Endodermal cell (in vitro differentiated cells): ENCODE data around the gene PTGR1. TPM values are rescaled to one million over a fixed set of nuclear protein-coding genes. Genes with fewer than 3 reads are reported as not detected.

ENCODE experiments used
- DNase-seq: peaks from one replicate; pipeline ENCODE4 v3.0.0-alpha.2; 2017
- H3K27ac ChIP-seq: 2 replicates; pipeline ENCODE4 v1.5.1; 2013; ENCODE audit warnings: mild to moderate bottlenecking, low read depth, low read length, moderate library complexity
- H3K27me3 ChIP-seq: 2 replicates; pipeline ENCODE4 v1.6.1; 2013; ENCODE audit warnings: mild to moderate bottlenecking, low read length, moderate library complexity; ENCODE audit not compliant: insufficient read depth, control insufficient read depth, poor library complexity, severe bottlenecking
- H3K36me3 ChIP-seq: 2 replicates; pipeline ENCODE4 v1.7.0; 2013; ENCODE audit warnings: mild to moderate bottlenecking, low read length, moderate library complexity; ENCODE audit not compliant: control insufficient read depth, insufficient read depth
- H3K4me1 ChIP-seq: one replicate; pipeline ENCODE4 v1.7.0; 2013; ENCODE audit warnings: low read length; ENCODE audit not compliant: control insufficient read depth, insufficient read depth
- H3K4me3 ChIP-seq: 2 replicates; pipeline ENCODE4 v1.5.1; 2013; ENCODE audit warnings: mild to moderate bottlenecking, low read length, moderate library complexity
- H3K9ac ChIP-seq: 2 replicates; pipeline ENCODE4 v1.6.1; 2013; ENCODE audit warnings: mild to moderate bottlenecking, low read length, moderate library complexity; ENCODE audit not compliant: poor library complexity, severe bottlenecking; ENCODE audit errors: extremely low read depth
- H3K9me3 ChIP-seq: 2 replicates; pipeline ENCODE4 v1.6.1; 2013; ENCODE audit warnings: mild to moderate bottlenecking, low read length, moderate library complexity; ENCODE audit not compliant: control insufficient read depth
- H3K27ac Mint-ChIP-seq: 2 replicates; pipeline ENCODE4 v1.8.0; 2020; ENCODE audit warnings: mixed read lengths
- H3K27me3 Mint-ChIP-seq: 2 replicates; pipeline ENCODE4 v1.8.0; 2021; ENCODE audit warnings: mild to moderate bottlenecking, mixed read lengths; ENCODE audit not compliant: insufficient read depth
- H3K36me3 Mint-ChIP-seq: 2 replicates; pipeline ENCODE4 v1.8.0; 2020; ENCODE audit warnings: low read depth, mixed read lengths
- H3K4me1 Mint-ChIP-seq: 2 replicates; pipeline ENCODE4 v1.8.0; 2020; ENCODE audit warnings: mixed read lengths
- H3K4me3 Mint-ChIP-seq: 2 replicates; pipeline ENCODE4 v1.8.0; 2020; ENCODE audit warnings: mild to moderate bottlenecking, moderate library complexity, mixed read lengths
- H3K9me3 Mint-ChIP-seq: 2 replicates; pipeline ENCODE4 v1.8.0; 2020; ENCODE audit warnings: mild to moderate bottlenecking, mixed read lengths
- CTCF ChIP-seq: fragments of 200-600 bp; sonication (generic); conservative IDR thresholded peaks from 2 replicates; pipeline ENCODE4 v1.5.0; 2021; ENCODE audit warnings: antibody characterized with exemption, mild to moderate bottlenecking
- WGBS, 2 experiments: methylation state at CpG; one replicate each; pipeline versions ENCODE4 v1.1.5 to v1.1.7; 2013; ENCODE audit warnings: missing lambda C conversion rate in 2 of 2, mixed read lengths in 1 of 2; ENCODE audit not compliant: insufficient coverage in 1 of 2, insufficient read length in 1 of 2; 5-methylcytosine and 5-hydroxymethylcytosine counted together
- total RNA-seq, 2 donors: library from RNA; stranded (reverse); fragmentation: NEBNext Ultra II Directional in 1 of 2; extraction: Animal tissue kit (Norgen Biotek cat#: 25700) in 1 of 2; gene quantifications; 2 replicates in 1 of 2; 3 replicates in 1 of 2; pipeline ENCODE4 v1.2.1, GENCODE V29; 2021

PTGR1 gene
- total RNA-seq, 2 donors from 2014 or later: 204 to 442 TPM

GRCh38 chr9:111613436-111614040, 14.1 kb upstream of the PTGR1 start:
- H3K36me3 ChIP-seq: no peaks in the 10 kb centered on the region
- 66 to 100% methylated on average over 3 to 4 of the region's 4 CpGs for WGBS, 2 experiments
- Mint-ChIP-seq H3K9me3 (peaks cover 13% of the 10 kb centered on the region), H3K4me1 (peaks cover 16% of the 10 kb centered on the region), H3K27me3 (peaks cover 5% of the 10 kb centered on the region), H3K4me3 (no peak overlapping the region), H3K27ac (no peak overlapping the region), H3K36me3 (no peaks in the 10 kb centered on the region)
- no peaks in the 10 kb centered on the region for H3K4me1 ChIP-seq
- H3K9ac ChIP-seq: no peak overlapping the region
- peak; percentile 39 for TF ChIP-seq CTCF
- H3K9me3 ChIP-seq: no peaks in the 10 kb centered on the region
- no peak for DNase-seq
- H3K27me3 ChIP-seq: no peaks in the 10 kb centered on the region
- no peak overlapping the region for H3K27ac ChIP-seq
- no peak overlapping the region for H3K4me3 ChIP-seq

GRCh38 chr9:111610845-111611244, 11.4 kb upstream of the PTGR1 start:
- Mint-ChIP-seq H3K9me3 (no peaks in the 10 kb centered on the region), H3K27ac (no peak overlapping the region)

GRCh38 chr9:111610149-111610548, 10.7 kb upstream of the PTGR1 start:
- Mint-ChIP-seq H3K4me1 (peaks cover 12% of the 10 kb centered on the region), H3K27me3 (peaks cover 5% of the 10 kb centered on the region), H3K27ac (no peak overlapping the region), H3K9me3 (no peaks in the 10 kb centered on the region), H3K4me3 (no peak overlapping the region), H3K36me3 (no peaks in the 10 kb centered on the region)
- Histone ChIP-seq H3K4me3 (no peak overlapping the region), H3K9me3 (no peaks in the 10 kb centered on the region), H3K4me1 (no peaks in the 10 kb centered on the region), H3K9ac (no peak overlapping the region), H3K27me3 (no peaks in the 10 kb centered on the region), H3K36me3 (no peaks in the 10 kb centered on the region), H3K27ac (no peak overlapping the region)
- WGBS, 2 experiments: 80 to 85% methylated on average over 3 to 5 of the region's 5 CpGs
- no peak for DNase-seq
- TF ChIP-seq CTCF: no peak

More at GRCh38 chr9:111610845-111611244, 11.4 kb upstream of the PTGR1 start:
- Histone ChIP-seq H3K9ac (no peak overlapping the region), H3K9me3 (no peaks in the 10 kb centered on the region), H3K4me3 (no peak overlapping the region), H3K27me3 (no peaks in the 10 kb centered on the region), H3K4me1 (no peaks in the 10 kb centered on the region), H3K36me3 (no peaks in the 10 kb centered on the region), H3K27ac (no peak overlapping the region)
- Mint-ChIP-seq H3K36me3 (no peaks in the 10 kb centered on the region), H3K4me1 (peaks cover 9% of the 10 kb centered on the region), H3K4me3 (no peak overlapping the region), H3K27me3 (peaks cover 5% of the 10 kb centered on the region)
- WGBS, 2 experiments: 88 to 95% methylated on average over 7 of the region's 7 CpGs
- no peak for TF ChIP-seq CTCF
- DNase-seq: no peak
